Bronchial epithelial cell (primary cell): Measurements from ENCODE around the gene BTN2A1. TPM values are rescaled to one million over a fixed set of nuclear protein-coding genes. Genes with fewer than 3 reads are reported as not detected.

Source experiments
- DNase-seq: peaks from one replicate; pipeline ENCODE4 v3.0.0-alpha.2; 2010; ENCODE audit warnings: low read depth
- FAIRE-seq: peaks from 2 replicates; lab custom pipeline; 2011; peaks lifted over from hg19 to GRCh38; lab: Jason Lieb, UNC
- H3K27me3 ChIP-seq: 2 replicates; pipeline ENCODE4 v1.5.1; 2011; ENCODE audit warnings: low read length; ENCODE audit not compliant: control insufficient read depth, insufficient read depth
- H3K36me3 ChIP-seq: 2 replicates; pipeline ENCODE4 v1.5.1; 2011; ENCODE audit warnings: low read length; ENCODE audit not compliant: control insufficient read depth, insufficient read depth
- H3K4me3 ChIP-seq: 2 replicates; pipeline ENCODE4 v1.5.1; 2011; ENCODE audit warnings: mild to moderate bottlenecking, low read depth, low read length, control low read depth
- CTCF ChIP-seq: IDR thresholded peaks from 2 replicates; pipeline ENCODE4 v1.5.1; 2011; ENCODE audit warnings: mild to moderate bottlenecking, moderate library complexity, low read length, control low read depth, inconsistent platforms; ENCODE audit not compliant: insufficient read depth, severe bottlenecking
- total RNA-seq: library from RNA; depleted of rRNA; stranded (reverse); fragments of >200 nt; gene quantifications from 2 replicates; pipeline ENCODE4 v1.2.1, GENCODE V29; 2014

Gene BTN2A1
- total RNA-seq, 1 donor from 2014 or later = 5.3 TPM

DNA sequence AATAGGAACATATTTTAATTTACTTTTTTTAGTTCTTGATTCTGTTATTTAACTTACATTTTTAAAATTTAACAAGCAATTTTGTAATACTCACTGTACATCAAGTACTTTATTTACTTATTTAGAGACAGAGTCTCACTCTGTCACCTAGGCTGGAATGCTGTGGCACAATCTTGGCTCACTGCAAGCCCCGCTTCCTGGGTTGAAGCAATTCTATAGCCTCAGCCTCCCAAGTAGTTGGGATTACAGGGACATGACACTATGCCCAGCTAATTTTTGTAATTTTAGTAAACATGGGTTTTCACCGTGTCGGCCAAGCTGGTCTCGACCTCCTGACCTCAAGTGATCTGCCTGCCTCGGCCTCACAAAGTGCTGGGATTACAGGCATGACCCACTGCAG is 10.5 kb upstream of the BTN2A1 start:
- no peaks in the 10 kb centered on the region for H3K27me3 ChIP-seq
- H3K36me3 ChIP-seq = no peaks in the 10 kb centered on the region
- no peak for DNase-seq
- TF ChIP-seq CTCF = no peak
- H3K4me3 ChIP-seq = no peak overlapping the region
- FAIRE-seq = no peak

GRCh38 chr6:26450240-26450639 is 7.5 kb upstream of the BTN2A1 start:
- FAIRE-seq (no peak), DNase-seq (no peak)
- TF ChIP-seq CTCF = no peak
- Histone ChIP-seq H3K36me3 (no peaks in the 10 kb centered on the region), H3K27me3 (no peaks in the 10 kb centered on the region), H3K4me3 (no peak overlapping the region)

- Histone ChIP-seq H3K4me3 (no peak overlapping the region), H3K36me3 (no peaks in the 10 kb centered on the region), H3K27me3 (no peaks in the 10 kb centered on the region)
- TF ChIP-seq CTCF = no peak
- FAIRE-seq (no peak), DNase-seq (no peak)
Observed at GRCh38 chr6:26452631-26453235, 5.0 kb upstream of the BTN2A1 start.

DNA sequence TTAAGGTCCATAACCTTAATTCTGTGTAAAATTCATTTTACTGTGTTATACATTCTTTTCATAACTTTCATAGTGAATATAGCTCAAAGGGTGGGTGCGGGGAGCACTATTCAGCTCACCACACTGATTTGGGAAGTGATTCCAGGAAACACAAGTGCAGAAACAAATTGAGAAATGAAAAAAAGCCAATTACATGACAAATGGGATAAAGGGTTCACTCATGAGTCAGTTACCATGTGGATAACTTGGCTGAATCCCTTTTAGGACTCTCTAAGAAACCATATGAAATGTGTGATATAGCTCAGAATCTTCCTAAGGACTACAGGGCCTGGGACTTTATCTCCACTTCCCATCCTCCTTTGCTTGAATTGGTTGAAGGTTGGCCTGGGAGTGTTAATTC is 3.1 kb upstream of the BTN2A1 start:
- Histone ChIP-seq H3K4me3 (no peak overlapping the region), H3K27me3 (no peaks in the 10 kb centered on the region), H3K36me3 (peaks cover 2% of the 10 kb centered on the region)
- DNase-seq (no peak), FAIRE-seq (no peak)
- TF ChIP-seq CTCF = no peak

GRCh38 chr6:26455357-26455970 is 2.3 kb upstream of the BTN2A1 start:
- FAIRE-seq (no peak), DNase-seq (peak; percentile 59)
- H3K4me3 ChIP-seq = no peak overlapping the region
- H3K27me3 ChIP-seq = no peaks in the 10 kb centered on the region
- no peak for TF ChIP-seq CTCF
- peaks cover 4% of the 10 kb centered on the region for H3K36me3 ChIP-seq
